Measurements from ENCODE around the gene S1PR4.

The S1PR4 gene, protein sequence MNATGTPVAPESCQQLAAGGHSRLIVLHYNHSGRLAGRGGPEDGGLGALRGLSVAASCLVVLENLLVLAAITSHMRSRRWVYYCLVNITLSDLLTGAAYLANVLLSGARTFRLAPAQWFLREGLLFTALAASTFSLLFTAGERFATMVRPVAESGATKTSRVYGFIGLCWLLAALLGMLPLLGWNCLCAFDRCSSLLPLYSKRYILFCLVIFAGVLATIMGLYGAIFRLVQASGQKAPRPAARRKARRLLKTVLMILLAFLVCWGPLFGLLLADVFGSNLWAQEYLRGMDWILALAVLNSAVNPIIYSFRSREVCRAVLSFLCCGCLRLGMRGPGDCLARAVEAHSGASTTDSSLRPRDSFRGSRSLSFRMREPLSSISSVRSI

DNA sequence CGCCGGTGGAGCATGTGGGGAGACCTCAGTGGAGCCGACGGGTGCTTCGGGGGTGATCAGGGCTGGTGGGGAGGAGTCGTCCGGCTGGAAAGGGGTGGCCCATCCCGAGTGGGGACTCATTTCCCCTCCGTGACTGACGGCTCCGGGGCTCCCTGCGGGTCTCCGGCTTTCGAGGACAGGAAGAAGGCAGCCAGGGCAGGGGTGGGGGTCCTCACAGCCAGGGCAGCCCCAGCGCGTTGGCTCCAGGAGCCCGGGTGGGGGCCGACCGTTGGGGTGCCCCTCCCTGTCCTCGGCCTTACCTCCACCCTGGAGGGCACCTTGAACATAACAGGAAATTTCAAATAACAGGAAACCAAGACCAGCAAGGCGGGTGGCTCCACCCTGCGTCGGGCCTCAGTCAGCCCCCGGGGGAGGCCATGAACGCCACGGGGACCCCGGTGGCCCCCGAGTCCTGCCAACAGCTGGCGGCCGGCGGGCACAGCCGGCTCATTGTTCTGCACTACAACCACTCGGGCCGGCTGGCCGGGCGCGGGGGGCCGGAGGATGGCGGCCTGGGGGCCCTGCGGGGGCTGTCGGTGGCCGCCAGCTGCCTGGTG is at the start of gene S1PR4:
Gene S1PR4 (plus strand): TSS at position 393 of the 596 bp plus-strand sequence. CDS start 24 bp downstream, at position 417.
- DNase-seq: no peak

DNA sequence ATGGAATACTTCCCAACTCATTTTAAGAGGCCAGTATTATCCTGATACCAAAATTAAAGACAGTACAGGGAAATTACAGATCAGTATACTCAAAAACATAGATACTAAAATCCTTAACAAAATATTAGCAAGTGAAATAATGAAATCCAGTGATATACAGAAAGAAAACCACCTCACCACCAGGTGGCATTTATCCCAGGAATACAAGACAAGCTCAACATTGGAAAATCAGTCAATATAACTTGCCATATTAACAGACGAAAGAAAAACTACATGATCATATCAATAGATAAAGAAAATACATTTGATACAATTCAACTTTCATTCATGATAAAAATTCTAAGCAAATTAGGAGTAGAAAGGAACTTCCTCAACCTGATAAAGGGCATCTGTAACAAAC is 49.5 kb upstream of the S1PR4 start:
- peak; percentile 7 for DNase-seq

DNA sequence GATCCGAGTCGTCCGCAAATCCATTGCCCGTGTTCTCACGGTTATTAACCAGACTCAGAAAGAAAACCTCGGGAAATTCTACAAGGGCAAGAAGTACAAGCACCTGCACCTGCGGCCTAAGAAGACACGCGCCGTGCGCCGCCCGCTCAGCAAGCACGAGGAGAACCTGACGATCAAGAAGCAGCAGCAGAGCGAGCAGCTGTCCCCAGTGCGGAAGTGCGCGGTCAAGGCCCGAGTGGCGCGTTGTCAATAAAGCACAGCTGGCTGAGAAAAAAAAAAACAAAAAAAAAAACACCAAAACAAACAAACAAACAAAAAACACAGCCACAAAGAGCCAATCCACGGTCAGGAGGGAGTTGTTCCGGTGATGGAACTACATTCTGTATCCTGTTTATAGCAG is 47.4 kb upstream of the S1PR4 start:
- DNase-seq: no peak

DNA sequence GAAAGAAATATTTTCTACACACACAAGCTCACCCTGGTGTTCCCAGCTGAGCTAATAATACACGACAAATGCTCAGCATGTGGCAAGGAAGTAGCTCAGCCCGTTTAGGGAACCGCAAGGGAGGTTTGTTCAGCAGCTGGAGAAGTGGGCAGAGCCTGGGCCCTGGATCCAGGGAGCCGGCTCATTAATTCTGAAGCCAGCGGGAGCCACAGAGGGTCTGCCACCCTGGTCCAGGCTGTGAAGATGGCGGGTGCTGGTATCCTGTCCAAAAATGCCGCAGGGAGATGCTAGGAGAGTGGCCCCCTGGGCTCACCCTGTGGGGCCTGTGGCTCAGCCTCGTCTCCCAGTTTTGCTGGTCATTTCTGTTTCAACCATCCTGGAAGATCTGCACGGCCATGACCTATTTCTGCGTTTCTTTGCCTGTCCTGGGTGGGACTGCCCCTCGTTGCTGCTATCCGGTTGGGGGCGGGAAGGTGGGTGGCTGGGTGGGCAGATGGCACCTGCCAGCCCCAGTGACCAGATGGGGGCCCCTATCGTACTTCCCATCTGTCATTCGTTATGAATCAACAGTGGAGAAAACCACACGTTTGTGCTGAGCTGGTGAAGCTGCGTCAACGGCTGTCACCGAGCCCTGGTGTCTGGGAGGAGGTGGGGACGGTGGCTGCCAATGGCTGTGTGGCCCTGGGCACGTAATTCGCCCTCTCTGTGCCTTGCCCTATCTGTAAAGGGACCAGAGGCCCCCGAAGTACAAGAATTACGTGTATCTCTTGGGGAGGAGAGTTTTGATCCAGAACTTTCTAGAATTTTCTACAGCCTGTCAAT is 45.4 kb upstream of the S1PR4 start:
- no peak for DNase-seq

DNA sequence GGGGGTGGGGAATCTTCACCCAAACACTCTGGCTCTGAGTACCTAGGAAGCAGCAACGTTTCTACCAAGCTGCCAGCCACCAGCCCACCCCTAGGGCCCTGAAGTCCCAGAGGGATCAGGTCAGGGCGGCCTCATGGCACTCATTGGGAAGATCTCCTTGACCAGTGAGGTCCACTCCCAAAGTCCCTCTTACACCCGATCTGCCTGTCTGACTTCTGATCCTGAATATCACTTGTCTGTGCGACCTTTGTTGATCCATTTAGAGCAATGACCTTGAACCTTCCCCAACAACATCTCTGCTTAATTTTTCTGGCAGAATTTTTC is 44.8 kb upstream of the S1PR4 start:
- DNase-seq: no peak

DNA sequence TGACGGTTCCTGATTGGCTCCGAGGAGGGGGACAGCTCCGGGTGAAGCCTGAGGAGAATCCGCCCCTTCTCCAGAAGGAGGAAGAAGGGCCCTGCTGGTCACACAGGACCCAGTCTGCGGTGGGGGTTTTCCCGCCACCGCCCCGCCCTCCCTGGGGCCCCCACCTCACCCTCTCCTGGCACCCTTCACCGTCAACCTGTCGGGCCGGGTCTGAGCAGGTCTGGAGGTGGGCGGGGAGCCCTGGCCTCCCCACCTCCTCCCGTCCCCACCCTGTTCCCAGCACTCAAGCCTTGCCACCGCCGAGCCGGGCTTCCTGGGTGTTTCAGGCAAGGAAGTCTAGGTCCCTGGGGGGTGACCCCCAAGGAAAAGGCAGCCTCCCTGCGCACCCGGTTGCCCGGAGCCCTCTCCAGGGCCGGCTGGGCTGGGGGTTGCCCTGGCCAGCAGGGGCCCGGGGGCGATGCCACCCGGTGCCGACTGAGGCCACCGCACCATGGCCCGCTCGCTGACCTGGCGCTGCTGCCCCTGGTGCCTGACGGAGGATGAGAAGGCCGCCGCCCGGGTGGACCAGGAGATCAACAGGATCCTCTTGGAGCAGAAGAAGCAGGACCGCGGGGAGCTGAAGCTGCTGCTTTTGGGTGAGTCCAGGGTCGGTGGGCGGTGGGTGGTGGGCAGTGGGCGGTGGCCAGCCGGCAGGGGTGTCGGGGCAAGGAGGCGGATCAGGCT is 42.4 kb upstream of the S1PR4 start, which contains the start of gene GNA15:
Gene GNA15 (plus strand): TSS at position 73 of the 723 bp plus-strand sequence. CDS start 418 bp downstream, at position 491.
- DNase-seq: no peak

DNA sequence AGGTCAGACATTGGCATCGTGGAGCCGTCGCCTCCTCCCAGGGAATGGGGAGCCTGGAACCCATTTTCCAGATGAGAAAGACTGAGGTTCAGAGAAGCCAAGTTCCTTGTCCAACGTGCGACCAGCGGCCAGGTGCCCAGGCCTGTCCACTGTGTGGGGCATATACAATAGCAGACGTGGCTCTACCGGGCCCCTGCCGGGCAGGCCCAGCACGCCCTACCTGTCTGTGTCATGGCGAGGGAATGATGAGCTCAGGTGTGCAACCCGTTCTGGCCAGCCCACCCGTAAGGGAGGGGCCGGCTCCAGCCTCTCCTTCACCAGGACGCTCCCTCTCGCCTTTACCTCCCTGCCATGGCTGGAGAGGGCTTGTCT is 41.9 kb upstream of the S1PR4 start:
- no peak for DNase-seq

DNA sequence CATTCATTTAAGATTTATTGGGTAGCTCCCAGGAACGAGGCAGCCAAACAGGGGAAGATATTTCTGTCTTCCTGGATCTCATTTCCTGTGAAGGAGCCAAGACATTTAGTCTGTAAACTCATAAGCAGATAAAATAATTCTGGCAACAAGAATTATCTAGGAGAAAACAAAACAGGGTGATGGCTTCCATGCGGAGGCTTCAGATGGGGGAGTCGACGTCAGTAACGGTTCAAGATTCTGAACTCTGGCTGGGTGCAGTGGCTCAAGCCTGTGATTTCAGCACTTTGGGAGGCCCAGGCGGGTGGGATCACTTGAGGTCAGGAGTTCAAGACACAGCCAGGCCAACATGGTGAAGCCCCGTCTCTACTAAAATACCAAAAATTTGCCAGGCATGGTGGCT is 41.5 kb upstream of the S1PR4 start:
- DNase-seq: no peak

DNA sequence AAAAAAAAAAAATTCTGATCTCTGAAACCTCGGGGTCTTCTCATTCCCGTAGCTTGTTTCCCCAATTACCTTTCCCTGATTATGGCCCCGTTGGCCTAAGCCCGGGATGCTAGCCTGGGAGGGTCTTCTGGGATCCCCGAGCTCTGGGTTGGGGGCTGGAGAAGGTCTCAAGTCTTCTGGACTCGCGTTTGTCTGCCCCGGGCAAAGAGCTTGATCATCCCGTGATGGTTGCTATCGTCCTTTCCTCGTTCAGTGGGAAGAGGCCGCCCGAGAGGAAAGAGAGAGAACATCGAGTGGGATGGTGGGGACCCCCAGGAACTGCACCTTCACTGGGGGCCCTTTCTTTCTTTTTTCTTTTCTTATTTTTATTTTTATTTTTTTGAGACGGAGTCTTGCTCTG is 40.3 kb upstream of the S1PR4 start:
- no peak for DNase-seq

DNA sequence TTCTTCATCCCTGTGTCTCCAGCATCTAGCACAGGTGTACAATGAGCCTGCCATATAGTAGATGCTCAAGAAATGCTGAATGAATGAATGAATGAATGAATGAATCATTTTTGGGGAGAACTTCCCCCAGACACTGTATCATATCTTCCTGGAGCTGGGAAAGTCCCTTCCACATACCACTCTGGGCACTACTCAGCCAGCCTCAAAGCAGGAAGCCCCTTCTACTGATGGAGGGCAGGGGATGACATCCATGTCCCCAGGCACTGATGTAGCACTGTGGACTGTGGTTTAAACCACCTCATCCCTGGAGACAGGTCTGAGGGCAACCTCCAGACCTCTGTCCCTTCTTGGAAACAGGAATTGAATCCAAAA is 37.9 kb upstream of the S1PR4 start:
- no peak for DNase-seq

DNA sequence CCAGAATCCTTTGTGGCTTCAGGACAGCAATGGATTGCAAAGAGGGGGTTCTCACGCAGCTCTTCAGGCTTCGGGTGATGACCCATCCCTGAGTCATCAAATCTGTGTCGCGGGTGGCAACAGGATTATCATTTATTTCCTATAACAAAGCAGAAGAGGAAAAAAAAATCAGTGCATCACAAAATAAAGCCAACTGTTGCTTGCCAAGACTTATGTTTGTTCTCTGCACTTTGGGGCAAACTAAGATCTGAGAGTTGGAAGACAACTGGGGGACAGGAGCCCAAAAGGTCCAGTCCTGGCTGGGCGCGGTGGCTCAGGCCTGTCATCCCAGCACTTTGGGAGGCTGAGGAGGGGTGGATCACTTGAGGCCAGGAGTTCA is 36.3 kb upstream of the S1PR4 start:
- DNase-seq: no peak

DNA sequence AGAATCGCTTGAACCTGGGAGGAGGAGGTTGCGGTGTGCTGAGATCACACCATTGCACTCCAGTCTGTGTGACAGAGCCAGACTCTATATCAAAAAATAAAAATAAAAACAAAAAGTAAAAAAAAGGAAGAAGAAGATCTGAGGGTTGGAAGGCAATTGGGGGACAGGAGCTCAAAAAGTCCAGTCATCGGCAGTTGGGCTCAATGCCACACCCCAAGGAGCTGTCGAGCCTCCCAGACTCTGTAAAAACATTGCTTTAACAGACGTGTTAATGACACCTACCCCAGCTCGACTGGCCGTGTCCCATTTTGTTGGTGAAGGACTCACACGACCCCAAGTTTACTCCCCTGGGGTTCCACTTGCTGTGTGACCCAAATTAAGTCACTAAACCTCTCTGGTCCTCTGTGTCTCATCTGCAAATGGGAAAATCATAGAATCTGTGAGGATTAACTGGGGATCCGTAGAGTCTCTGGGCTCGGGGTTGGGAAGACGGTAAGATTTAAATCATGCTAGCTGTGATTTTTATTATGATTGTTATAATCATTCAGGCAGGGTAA is 35.7 kb upstream of the S1PR4 start:
- no peak for DNase-seq

DNA sequence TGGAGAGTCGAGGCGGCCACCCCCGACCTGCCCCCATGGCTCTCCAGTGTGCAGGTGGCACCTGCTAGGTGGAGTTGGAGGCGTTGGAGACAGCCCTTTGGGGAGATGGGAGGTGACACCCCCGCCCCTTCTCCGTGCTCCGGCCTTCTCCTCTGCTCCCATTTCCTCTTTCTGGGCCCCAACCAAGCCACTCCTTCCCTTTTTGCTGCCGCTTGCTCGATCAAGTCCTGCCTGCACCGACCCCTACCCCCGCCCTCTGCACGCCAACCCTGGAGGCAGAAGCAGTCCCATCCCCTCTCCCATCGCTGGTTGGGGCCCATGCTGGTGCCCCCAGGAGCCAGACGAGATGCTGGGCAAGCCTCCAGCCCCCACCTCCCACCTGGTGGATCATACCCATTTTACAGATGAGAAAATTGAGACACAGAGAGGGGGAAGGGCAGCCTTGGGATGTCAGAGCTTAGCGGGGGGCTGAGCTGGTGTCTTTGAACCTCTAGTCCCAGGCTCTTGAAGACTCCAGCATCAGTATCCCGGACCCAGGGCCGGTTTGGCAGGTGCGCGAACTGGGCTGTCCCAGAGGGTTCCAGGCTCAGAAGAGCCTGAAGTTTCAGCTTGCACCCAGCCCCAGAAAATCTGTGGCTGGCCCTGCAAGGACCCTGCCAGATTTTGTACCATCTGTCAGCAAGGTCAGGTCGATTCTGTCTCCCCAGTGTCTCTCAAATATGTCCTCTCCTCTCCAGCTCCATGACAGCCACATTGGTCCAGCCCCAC is 32.5 kb upstream of the S1PR4 start:
- no peak for DNase-seq

DNA sequence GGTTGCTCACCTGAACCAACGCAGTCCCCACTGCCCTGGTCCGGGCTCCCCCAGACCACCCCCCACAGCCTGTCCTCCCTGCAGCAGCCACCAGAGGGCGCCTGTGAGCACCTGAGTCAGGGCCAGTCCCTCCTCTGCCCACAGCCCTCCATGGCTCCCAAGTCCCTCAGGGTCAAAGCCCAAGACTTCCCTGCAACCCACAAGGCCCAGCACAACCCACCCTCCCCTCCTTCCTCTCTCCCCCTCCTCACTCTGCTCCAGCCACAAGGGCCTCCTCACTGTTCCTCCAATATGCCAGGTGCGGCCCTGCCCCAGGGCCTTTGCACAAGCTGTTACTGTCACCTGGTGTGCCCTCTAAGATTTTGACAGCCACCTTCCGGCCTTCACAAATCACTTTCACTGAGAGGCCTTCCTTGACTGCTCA is 31.9 kb upstream of the S1PR4 start:
- no peak for DNase-seq

DNA sequence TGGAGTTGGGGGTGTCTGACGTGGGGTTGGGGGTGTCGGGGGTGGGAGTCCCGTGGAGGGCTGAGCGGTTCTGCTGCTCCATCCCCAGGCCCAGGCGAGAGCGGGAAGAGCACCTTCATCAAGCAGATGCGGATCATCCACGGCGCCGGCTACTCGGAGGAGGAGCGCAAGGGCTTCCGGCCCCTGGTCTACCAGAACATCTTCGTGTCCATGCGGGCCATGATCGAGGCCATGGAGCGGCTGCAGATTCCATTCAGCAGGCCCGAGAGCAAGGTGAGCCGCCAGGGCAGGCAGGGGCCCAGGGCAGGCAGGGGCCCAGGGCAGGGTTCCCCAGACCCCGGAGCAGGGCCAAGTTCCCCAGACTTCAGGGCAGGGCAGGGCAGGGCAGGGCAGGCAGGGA is 30.1 kb upstream of the S1PR4 start:
- DNase-seq: no peak

DNA sequence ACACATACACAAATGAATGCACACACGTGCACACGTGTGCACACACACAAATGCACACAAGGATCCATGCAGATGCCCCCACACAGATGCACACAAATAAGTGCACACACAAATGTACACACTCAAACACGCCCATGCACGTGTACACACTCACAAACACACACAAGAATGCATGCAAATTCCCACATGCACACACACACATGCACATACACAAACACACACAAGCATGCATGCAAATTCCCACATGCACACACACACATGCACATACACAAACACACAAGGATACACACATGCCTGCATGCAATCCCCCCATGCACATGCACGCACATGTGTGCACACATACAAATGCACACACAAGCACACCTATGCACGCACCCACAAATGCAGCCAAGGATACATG is 29.5 kb upstream of the S1PR4 start:
- DNase-seq: no peak

DNA sequence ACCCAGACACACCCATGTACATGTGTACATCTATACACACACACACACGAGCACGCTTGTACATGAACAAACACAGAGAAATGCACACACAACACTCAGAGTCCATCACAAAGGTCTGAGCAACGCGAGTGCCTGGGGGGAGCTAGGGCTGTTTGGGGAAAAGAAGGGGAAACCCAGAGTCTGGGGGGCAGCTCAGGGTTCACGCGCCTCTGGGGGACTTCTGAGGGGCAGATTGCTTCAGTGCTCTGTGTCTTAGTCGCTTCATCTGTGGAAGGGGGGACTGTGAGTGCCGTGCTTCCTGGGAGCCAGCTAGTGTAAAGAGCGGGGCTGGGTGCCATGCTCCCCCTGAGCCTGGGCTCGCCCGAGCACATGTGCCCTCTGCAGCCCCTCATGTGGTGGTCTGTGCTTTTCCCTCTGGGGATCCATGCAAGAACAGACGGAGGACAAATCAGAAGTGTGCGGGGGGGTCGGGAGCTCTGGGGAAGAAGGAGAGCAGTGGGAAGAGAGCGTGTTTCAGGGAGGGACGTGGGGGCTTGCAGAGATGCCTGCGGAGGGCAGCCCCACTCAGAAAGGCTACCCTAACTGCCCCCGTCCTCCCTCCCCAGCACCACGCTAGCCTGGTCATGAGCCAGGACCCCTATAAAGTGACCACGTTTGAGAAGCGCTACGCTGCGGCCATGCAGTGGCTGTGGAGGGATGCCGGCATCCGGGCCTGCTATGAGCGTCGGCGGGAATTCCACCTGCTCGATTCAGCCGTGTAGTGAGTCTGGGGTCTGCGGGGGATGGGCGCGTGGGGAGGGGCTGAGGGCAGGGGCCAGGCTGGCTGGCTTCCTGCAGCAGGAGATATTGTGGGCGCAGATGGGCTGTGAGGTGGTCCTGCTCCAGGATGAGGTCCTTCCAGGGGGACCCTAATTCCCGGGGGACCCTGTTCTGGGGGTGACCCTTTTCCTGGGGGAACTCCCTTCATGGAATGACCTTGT is 28.8 kb upstream of the S1PR4 start:
- DNase-seq: no peak

DNA sequence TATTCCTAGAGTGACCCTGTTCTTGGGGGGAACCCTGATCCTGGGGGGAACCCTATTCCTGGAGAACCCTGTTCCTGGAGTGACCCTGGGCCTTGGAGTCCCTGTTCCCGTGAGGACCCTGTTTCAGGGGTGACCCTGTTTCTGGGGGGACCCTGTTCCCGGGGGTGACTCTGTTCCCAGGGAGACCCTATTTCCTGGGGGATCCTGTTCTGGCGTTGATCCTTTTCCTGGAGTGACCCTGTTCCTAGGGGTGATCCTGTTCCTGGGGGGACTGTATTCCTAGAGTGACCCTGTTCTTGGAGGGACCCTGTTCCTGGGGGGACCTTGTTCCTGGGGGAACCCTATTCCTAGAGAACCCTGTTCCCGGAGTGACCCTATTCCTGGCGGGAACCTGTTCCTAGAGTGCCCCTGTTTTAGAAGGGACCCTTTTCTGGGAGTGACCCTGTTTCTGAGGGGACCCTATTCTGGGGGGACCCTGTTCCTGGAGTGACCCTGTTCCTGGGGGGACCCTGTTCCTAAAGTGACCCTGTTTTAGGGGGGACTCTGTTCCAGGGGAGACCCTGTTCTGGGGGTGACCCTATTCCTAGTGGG is 27.7 kb upstream of the S1PR4 start:
- DNase-seq: no peak

DNA sequence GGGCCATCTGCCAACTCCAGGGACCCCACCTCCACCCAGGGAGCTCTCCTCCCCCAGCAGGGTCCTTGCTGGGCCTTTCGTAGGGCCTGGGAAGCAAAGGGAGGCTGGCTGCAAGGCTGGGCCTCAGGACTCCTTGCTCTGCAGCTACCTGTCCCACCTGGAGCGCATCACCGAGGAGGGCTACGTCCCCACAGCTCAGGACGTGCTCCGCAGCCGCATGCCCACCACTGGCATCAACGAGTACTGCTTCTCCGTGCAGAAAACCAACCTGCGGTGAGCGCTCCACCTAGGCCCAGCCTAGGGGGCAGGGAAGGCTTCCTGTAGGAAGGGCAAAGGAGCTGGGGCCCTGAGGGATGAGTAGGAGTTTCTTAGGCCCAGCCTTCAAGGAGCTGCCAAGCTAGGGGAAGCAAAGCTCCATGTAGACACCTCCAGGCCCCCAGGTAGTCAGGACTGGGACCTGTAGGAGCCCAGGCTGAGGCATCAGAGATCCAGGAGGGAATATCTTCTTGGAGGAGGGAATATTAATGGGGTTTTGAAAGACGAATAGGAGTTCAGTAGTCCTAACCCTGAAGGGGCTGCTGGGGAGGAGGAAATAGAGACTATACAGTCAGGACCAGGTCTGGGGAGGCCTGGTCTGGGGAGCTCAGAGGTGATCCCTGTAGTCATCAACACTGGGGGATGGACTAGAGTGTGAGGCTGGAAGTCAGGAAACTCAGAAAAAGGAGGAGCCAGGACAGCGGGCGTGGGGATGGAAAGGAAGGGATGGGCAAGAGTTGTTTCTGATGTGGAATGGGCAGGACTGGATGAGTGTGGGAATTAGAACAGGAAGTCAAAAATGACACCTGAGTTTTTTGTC is 26.8 kb upstream of the S1PR4 start:
- no peak for DNase-seq

DNA sequence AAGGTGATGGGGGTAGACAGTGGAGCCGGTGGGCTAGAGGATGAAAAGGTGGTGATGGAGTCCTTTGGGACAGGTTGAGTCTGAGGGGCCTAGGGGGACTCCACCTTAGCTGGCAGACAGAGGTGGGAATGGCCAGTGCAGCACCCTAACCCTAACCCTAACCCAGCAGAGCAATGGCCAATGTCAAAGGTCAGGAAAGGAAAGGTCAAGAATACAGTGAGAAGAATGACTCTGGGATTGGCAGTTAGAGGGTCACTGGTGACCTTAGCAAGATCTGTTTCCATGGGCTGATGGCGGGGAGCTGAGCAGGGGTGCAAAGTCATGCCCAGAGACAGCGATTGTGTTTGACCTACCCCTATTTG is 26.2 kb upstream of the S1PR4 start:
- DNase-seq: no peak

Measured in NCI-H748 treated with DMSO at 0.1 percent for 48 hours (cell line).